ENCODE measurements around the gene GNB5. TPM values are rescaled to one million over a fixed set of nuclear protein-coding genes. Genes with fewer than 3 reads are reported as not detected.

The GNB5 gene
- total and polyA plus RNA-seq, 2 of the 13 experiments (the other 11 are each of a cell fraction or from before 2014, with no cell fraction given): 13.7 to 14.4 TPM

- TF ChIP-seq ATF6 (CRISPR knock-in tag; conservative IDR thresholded peaks at IDR 0.05): no peak
- TF ChIP-seq, protein P1, sequence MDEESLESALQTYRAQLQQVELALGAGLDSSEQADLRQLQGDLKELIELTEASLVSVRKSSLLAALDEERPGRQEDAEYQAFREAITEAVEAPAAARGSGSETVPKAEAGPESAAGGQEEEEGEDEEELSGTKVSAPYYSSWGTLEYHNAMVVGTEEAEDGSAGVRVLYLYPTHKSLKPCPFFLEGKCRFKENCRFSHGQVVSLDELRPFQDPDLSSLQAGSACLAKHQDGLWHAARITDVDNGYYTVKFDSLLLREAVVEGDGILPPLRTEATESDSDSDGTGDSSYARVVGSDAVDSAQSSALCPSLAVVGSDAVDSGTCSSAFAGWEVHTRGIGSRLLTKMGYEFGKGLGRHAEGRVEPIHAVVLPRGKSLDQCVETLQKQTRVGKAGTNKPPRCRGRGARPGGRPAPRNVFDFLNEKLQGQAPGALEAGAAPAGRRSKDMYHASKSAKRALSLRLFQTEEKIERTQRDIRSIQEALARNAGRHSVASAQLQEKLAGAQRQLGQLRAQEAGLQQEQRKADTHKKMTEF (CRISPR knock-in tag; IDR thresholded peaks at IDR 0.05): peak; percentile 49; the same call in 1 of the 2 replicates
- no peak for TF ChIP-seq ARHGAP35 (CRISPR knock-in tag; IDR thresholded peaks at IDR 0.05; ENCODE audit: borderline replicate concordance)
- TF ChIP-seq ZSCAN22 (CRISPR knock-in tag; IDR thresholded peaks at IDR 0.05): no peak
- TF ChIP-seq ZC3H4 (CRISPR knock-in tag; IDR thresholded peaks at IDR 0.05; ENCODE audit: borderline replicate concordance): no peak
- no peak; the same call in 1 of the 2 replicates for TF ChIP-seq ZMAT3 (CRISPR knock-in tag; conservative IDR thresholded peaks at IDR 0.05)
- TF ChIP-seq ZNF317 (CRISPR knock-in tag; IDR thresholded peaks at IDR 0.05): peak; percentile 86
- TF ChIP-seq ZIK1 (CRISPR knock-in tag; IDR thresholded peaks at IDR 0.05; ENCODE audit: borderline replicate concordance, low read depth): no peak
- no peak for TF ChIP-seq PCBP1 (IDR thresholded peaks at IDR 0.05; ENCODE audit: borderline replicate concordance, low read depth, low read length)
- TF ChIP-seq ZNF431 (CRISPR knock-in tag; IDR thresholded peaks at IDR 0.05; ENCODE audit: borderline replicate concordance, low read depth): no peak
- no peak for TF ChIP-seq ZNF224 (CRISPR knock-in tag; IDR thresholded peaks at IDR 0.05)
- no peak for TF ChIP-seq NBN (conservative IDR thresholded peaks at IDR 0.05)
- TF ChIP-seq TBL1XR1 (IDR thresholded peaks at IDR 0.05; ENCODE audit: borderline replicate concordance, low read length, partially characterized antibody): no peak
- no peak for TF ChIP-seq CC2D1A (CRISPR knock-in tag; IDR thresholded peaks at IDR 0.05)
- TF ChIP-seq STAT5B (CRISPR knock-in tag; IDR thresholded peaks at IDR 0.05): no peak
- TF ChIP-seq MTA1 (CRISPR knock-in tag; IDR thresholded peaks at IDR 0.05; ENCODE audit: borderline replicate concordance): no peak; the same call in 1 of the 2 replicates
- TF ChIP-seq ATF2 (CRISPR knock-in tag; IDR thresholded peaks at IDR 0.05): no peak
- no peak for TF ChIP-seq ZNF281 (CRISPR knock-in tag; IDR thresholded peaks at IDR 0.05; ENCODE audit: borderline replicate concordance)
- TF ChIP-seq BRCA1 (CRISPR knock-in tag; IDR thresholded peaks at IDR 0.05): no peak
- no peak for TF ChIP-seq NKX3-1 (CRISPR knock-in tag; IDR thresholded peaks at IDR 0.05)
- TF ChIP-seq ZNF7 (CRISPR knock-in tag; IDR thresholded peaks at IDR 0.05): no peak
- peak; percentile 25; the same call in 1 of the 2 replicates for TF ChIP-seq ZNF205 (CRISPR knock-in tag; IDR thresholded peaks at IDR 0.05)
- TF ChIP-seq ZFY (CRISPR knock-in tag; IDR thresholded peaks at IDR 0.05): no peak
Observed at GRCh38 chr15:52115598-52116427, 75.4 kb downstream of the GNB5 start (continued).

Measured in HepG2 (cell line).